ENCODE data around the gene ERI2.

- TF ChIP-seq L3MBTL2 (conservative IDR thresholded peaks at IDR 0.05) = no peak
- TF ChIP-seq FOXA1 (IDR thresholded peaks at IDR 0.05) = no peak
- TF ChIP-seq SUZ12 (IDR thresholded peaks at IDR 0.05) = no peak
- no peak for TF ChIP-seq SP1 (IDR thresholded peaks at IDR 0.05)
- TF ChIP-seq ZNF384 (IDR thresholded peaks at IDR 0.05) = no peak
- TF ChIP-seq TARDBP (IDR thresholded peaks at IDR 0.05) = no peak
- no peak for TF ChIP-seq FOXK2 (IDR thresholded peaks at IDR 0.05)
- TF ChIP-seq FOXM1 (IDR thresholded peaks at IDR 0.05; ENCODE audit: borderline replicate concordance) = no peak
- TF ChIP-seq ELF4 (IDR thresholded peaks at IDR 0.05) = no peak
Observed at GRCh38 chr16:20773679-20774078, 32.6 kb downstream of the ERI2 start.

Data from HEK293T (cell line).